Adrenal gland (tissue), 5 donors: ENCODE data around the gene RNF223.

Experiments used
- CTCF ChIP-seq, 6 experiments: fragments of 450-650 bp in 4 of 6; fragments of 200-600 bp in 2 of 6; sonication (generic) in 1 of 6; IDR thresholded peaks; 1 replicate in 5 of 6; 2 replicates in 1 of 6; pipeline versions ENCODE4 v1.5.1 to v1.8.0; 2016 to 2021; ENCODE audit warnings: antibody characterized with exemption in 6 of 6, mild to moderate bottlenecking in 2 of 6, moderate library complexity in 1 of 6
- POLR2A ChIP-seq, 2 donors: fragments of 450-650 bp; IDR thresholded peaks; one replicate each; pipeline ENCODE4 v1.6.1; 2017; ENCODE audit warnings: antibody characterized with exemption in 2 of 2, mild to moderate bottlenecking in 2 of 2, moderate library complexity in 1 of 2
- donor health status: DM: no; HTN: no; CAD: no.

DNA sequence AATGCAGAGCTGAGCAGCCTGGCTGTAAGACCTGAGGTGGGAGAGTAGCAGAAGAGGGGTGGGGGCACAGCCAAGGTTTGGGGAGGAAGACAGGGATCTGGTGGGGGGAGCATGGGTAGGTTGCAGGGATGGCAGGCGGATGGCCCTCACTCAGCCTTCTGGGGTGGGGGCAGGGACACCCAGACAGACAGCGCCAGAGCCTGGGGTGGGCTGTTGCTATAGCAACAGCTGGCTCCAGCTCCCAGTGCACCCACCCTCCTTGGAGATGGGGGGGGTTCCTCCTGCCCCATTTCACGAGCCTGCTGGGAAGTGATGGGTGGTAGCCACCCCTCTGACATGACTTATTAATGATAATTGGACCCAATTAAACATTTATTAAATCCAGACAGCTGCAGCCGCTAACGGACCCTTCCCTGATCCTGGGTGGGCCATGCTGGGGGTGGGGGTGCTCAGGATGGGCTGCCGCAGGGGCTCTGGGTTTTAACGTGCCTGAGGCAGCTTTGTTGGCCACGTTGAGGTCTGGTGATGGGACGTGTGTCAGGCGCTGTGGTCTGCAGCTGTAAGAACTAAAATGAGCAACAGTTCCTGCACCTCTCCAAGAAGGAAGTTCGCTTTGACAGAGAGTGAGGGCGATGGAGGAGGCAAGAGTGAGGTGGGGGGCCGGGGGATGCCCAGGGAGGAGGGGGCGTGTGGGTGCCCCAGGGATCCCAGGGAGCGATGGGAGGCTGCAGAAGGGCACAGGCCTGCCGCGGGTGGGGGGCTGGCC lies 34.8 kb downstream of the RNF223 start:
- TF ChIP-seq CTCF (IDR thresholded peaks at IDR 0.05) (no peak), POLR2A (IDR thresholded peaks at IDR 0.05) (no peak)
